Loucy (cell line): Measurements from ENCODE around the gene NELFA.

ENCODE experiments used
- EZH2phosphoT487 ChIP-seq: fragments of 200-600 bp; IDR thresholded peaks from 2 replicates; pipeline ENCODE4 v1.6.1; 2018; ENCODE audit warnings: antibody characterized with exemption, mild to moderate bottlenecking, moderate library complexity, borderline replicate concordance
- TF ChIP-seq, protein P1 (sequence below): fragments of 200-600 bp; sonication (generic); conservative IDR thresholded peaks from 2 replicates; pipeline ENCODE4 v1.5.1; 2014; ENCODE audit warnings: mild to moderate bottlenecking, antibody characterized with exemption, low read length

GRCh38 chr4:1979477-1980196 is 29.1 kb downstream of the NELFA start:
- TF ChIP-seq, protein P1, sequence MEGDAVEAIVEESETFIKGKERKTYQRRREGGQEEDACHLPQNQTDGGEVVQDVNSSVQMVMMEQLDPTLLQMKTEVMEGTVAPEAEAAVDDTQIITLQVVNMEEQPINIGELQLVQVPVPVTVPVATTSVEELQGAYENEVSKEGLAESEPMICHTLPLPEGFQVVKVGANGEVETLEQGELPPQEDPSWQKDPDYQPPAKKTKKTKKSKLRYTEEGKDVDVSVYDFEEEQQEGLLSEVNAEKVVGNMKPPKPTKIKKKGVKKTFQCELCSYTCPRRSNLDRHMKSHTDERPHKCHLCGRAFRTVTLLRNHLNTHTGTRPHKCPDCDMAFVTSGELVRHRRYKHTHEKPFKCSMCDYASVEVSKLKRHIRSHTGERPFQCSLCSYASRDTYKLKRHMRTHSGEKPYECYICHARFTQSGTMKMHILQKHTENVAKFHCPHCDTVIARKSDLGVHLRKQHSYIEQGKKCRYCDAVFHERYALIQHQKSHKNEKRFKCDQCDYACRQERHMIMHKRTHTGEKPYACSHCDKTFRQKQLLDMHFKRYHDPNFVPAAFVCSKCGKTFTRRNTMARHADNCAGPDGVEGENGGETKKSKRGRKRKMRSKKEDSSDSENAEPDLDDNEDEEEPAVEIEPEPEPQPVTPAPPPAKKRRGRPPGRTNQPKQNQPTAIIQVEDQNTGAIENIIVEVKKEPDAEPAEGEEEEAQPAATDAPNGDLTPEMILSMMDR: no peak
- TF ChIP-seq EZH2phosphoT487: no peak
